ENCODE results near the gene TBX3. TPM values are rescaled to one million over a fixed set of nuclear protein-coding genes. Genes with fewer than 3 reads are reported as not detected.
A peak's percentile ranks its signal among the peaks of the same experiment; 100 is the strongest.

TBX3 gene
- total RNA-seq, 2 donors from 2014 or later: 4.2 to 7.6 TPM

GRCh38 chr12:114671443-114672411, 12.2 kb downstream of the TBX3 start:
- peak in 1 of 4 donors; percentile 10 for DNase-seq
- Histone ChIP-seq H3K27ac (peak overlapping the region in 1 of 4 donors; percentile 25), H3K27me3 (peaks cover 1 to 31% of the 10 kb centered on the region in 2 donors), H3K4me1 (peaks cover 18% of the 10 kb centered on the region), H3K36me3 (replicated peaks in 1 of 2; ENCODE audit: insufficient read depth in 1 of 2, low read depth in 2 of 2) (no peaks in the 10 kb centered on the region), H3K9me3 (no peaks in the 10 kb centered on the region), H3K4me3 (no peak overlapping the region)
- ATAC-seq: no peak
- WGBS, 2 donors: 11 to 49% methylated on average over 30 to 61 of the region's 61 CpGs
- no peak for TF ChIP-seq POLR2A (IDR thresholded peaks at IDR 0.05)
- TF ChIP-seq CTCF (IDR thresholded peaks at IDR 0.05): no peak
- intact Hi-C loops (cut with DNase I): no loop called here

GRCh38 chr12:114671066-114671442, 12.9 kb downstream of the TBX3 start:
- no peak for ATAC-seq
- no peaks in the 10 kb centered on the region for H3K9me3 ChIP-seq
- H3K36me3 ChIP-seq (replicated peaks in 1 of 2; ENCODE audit: insufficient read depth in 1 of 2, low read depth in 2 of 2): no peaks in the 10 kb centered on the region
- peaks cover 18% of the 10 kb centered on the region for H3K4me1 ChIP-seq
- peaks cover 4 to 36% of the 10 kb centered on the region in 2 donors for H3K27me3 ChIP-seq
- intact Hi-C loops (cut with DNase I): no loop called here
- DNase-seq: no peak
- WGBS, 2 donors: 31 to 47% methylated on average over 4 of the region's 4 CpGs
- no peak overlapping the region for H3K4me3 ChIP-seq
- TF ChIP-seq CTCF (IDR thresholded peaks at IDR 0.05): no peak
- no peak for TF ChIP-seq POLR2A (IDR thresholded peaks at IDR 0.05)
- no peak overlapping the region for H3K27ac ChIP-seq

- TF ChIP-seq POLR2A (IDR thresholded peaks at IDR 0.05): no peak
- no peak for TF ChIP-seq CTCF (IDR thresholded peaks at IDR 0.05)
- WGBS, 2 donors: 34 to 54% methylated on average over 3 of the region's 3 CpGs
- no peak for DNase-seq
- H3K4me3 ChIP-seq: no peak overlapping the region
- no peaks in the 10 kb centered on the region for H3K9me3 ChIP-seq
- peaks cover 18% of the 10 kb centered on the region for H3K4me1 ChIP-seq
- intact Hi-C loops (cut with DNase I): no loop called here
- no peak overlapping the region for H3K27ac ChIP-seq
- no peaks in the 10 kb centered on the region for H3K36me3 ChIP-seq (replicated peaks in 1 of 2; ENCODE audit: insufficient read depth in 1 of 2, low read depth in 2 of 2)
- peaks cover 4 to 40% of the 10 kb centered on the region in 2 donors for H3K27me3 ChIP-seq
- no peak for ATAC-seq
Observed at GRCh38 chr12:114670291-114670980, 13.5 kb downstream of the TBX3 start.

- H3K27me3 ChIP-seq: peaks cover 4 to 40% of the 10 kb centered on the region in 2 donors
- H3K4me1 ChIP-seq: peaks cover 18% of the 10 kb centered on the region
- 9 to 22% methylated on average over 16 to 33 of the region's 33 CpGs for WGBS, 2 donors
Observed at GRCh38 chr12:114669401-114670290, 14.3 kb downstream of the TBX3 start.

More at GRCh38 chr12:114669401-114670290, 14.3 kb downstream of the TBX3 start:
- DNase-seq (no peak), ATAC-seq (no peak)
- TF ChIP-seq POLR2A (IDR thresholded peaks at IDR 0.05): no peak
- TF ChIP-seq CTCF (IDR thresholded peaks at IDR 0.05): no peak
- H3K36me3 ChIP-seq (replicated peaks in 1 of 2; ENCODE audit: insufficient read depth in 1 of 2, low read depth in 2 of 2): no peaks in the 10 kb centered on the region
- intact Hi-C loops (cut with DNase I): no loop called here
- H3K9me3 ChIP-seq: no peaks in the 10 kb centered on the region
- no peak overlapping the region for H3K4me3 ChIP-seq
- H3K27ac ChIP-seq: peak overlapping the region in 1 of 4 donors; percentile 21
